ENCODE data around the gene DECR2.

Gene DECR2, protein sequence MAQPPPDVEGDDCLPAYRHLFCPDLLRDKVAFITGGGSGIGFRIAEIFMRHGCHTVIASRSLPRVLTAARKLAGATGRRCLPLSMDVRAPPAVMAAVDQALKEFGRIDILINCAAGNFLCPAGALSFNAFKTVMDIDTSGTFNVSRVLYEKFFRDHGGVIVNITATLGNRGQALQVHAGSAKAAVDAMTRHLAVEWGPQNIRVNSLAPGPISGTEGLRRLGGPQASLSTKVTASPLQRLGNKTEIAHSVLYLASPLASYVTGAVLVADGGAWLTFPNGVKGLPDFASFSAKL

DNA sequence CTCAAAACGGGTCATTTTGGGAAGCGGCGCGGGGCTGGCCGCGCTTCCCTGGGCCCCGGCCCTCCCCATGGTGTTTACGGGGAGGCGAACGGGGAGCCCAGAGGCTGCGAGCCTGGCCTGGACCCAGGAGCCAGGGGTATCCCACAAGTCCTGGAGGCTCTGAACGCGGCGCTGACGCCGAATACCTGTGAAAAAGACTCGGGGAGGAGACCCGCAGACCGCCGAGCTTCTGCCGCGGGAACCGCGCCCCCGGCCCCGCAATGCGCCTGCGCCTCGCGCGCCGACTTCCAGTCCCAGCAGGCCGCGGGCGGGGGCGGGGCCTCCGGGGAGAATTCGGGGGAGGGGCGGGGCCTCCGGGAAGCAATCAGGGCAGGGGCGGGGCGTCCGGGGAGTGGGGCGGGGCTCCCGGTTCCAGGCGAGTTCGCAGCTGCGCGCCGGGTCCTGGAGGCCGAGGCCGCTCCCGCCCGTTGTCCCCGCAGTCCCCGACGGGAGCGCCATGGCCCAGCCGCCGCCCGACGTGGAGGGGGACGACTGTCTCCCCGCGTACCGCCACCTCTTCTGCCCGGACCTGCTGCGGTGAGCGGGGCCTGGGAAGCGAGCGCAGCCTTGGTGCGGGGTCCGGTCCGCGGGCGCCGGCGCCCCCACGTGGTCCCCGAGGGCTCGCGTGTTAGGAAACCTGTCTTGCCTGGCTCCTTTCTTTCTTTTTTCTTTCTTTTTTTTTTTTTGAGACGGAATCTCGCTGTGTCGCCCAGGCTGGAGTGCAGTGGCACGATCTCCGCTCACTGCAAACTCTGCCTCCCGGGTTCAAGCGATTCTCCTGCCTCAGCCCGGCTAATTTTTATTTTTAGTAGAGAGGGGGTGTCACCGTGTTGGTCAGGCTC, at the start of gene DECR2:
Gene DECR2 (plus strand): TSS at position 418 of the 881 bp plus-strand sequence. CDS start 79 bp downstream, at position 497.
- H3K27ac ChIP-seq: peak within 1 kb of the TSS; percentile 94
- TF ChIP-seq ZFX (IDR thresholded peaks at IDR 0.05): peak; percentile 44; the same call in 1 of the 2 replicates
- TF ChIP-seq, protein P1, sequence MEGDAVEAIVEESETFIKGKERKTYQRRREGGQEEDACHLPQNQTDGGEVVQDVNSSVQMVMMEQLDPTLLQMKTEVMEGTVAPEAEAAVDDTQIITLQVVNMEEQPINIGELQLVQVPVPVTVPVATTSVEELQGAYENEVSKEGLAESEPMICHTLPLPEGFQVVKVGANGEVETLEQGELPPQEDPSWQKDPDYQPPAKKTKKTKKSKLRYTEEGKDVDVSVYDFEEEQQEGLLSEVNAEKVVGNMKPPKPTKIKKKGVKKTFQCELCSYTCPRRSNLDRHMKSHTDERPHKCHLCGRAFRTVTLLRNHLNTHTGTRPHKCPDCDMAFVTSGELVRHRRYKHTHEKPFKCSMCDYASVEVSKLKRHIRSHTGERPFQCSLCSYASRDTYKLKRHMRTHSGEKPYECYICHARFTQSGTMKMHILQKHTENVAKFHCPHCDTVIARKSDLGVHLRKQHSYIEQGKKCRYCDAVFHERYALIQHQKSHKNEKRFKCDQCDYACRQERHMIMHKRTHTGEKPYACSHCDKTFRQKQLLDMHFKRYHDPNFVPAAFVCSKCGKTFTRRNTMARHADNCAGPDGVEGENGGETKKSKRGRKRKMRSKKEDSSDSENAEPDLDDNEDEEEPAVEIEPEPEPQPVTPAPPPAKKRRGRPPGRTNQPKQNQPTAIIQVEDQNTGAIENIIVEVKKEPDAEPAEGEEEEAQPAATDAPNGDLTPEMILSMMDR (conservative IDR thresholded peaks at IDR 0.05): peak; percentile 74

DNA sequence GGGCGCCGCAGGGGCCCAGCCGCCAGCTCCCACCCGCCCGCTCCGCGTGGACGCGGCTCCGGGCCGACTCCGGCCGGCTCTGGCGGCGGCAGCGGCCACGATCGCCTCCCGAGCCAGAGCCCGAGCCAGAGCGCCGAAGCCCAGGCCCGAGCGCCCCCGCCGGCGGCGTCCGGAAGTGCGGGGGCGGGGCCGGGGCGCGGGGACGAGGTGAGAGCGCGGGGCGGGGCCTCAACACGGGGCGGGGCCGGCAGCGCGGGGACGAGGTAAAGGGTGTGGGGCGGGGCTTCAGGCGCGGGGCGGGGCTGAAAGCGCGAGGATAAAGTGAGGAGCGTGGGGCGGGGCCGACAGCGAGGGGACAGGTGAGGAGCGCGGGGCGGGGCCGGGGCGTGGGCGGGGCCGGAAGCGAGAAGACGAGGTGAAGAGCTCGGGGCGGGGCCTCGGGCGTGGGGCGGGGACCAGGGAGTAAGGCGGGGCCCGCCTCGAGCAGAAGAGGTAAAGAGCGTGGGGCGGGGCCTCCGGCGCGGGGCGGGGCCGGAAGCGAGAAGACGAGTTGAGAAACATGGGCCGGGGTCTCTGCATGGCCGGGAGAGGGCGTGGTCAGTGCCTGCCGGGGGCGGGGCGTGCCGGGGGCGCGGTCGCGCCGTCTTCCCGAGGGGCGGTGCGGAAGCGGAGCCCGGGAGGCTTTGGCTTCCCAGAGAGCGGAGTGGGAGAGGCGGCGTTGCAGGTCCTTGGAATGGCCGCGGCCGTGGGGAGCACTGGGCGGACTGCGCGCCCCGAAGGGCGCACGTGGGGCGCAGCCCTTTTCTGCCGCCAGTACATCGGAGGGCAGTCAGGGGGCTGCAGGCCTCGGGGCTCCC, 48.9 kb upstream of the DECR2 start, which contains the start of gene AXIN1:
Gene AXIN1 (minus strand): TSS at position 177 of the 857 bp plus-strand sequence. CDS start 5,698 bp downstream, outside the sequence.
- no peak for TF ChIP-seq ZFX (IDR thresholded peaks at IDR 0.05)
- TF ChIP-seq, protein P1 (conservative IDR thresholded peaks at IDR 0.05): peak; percentile 83
- H3K27ac ChIP-seq: peak within 1 kb of the TSS; percentile 78

DNA sequence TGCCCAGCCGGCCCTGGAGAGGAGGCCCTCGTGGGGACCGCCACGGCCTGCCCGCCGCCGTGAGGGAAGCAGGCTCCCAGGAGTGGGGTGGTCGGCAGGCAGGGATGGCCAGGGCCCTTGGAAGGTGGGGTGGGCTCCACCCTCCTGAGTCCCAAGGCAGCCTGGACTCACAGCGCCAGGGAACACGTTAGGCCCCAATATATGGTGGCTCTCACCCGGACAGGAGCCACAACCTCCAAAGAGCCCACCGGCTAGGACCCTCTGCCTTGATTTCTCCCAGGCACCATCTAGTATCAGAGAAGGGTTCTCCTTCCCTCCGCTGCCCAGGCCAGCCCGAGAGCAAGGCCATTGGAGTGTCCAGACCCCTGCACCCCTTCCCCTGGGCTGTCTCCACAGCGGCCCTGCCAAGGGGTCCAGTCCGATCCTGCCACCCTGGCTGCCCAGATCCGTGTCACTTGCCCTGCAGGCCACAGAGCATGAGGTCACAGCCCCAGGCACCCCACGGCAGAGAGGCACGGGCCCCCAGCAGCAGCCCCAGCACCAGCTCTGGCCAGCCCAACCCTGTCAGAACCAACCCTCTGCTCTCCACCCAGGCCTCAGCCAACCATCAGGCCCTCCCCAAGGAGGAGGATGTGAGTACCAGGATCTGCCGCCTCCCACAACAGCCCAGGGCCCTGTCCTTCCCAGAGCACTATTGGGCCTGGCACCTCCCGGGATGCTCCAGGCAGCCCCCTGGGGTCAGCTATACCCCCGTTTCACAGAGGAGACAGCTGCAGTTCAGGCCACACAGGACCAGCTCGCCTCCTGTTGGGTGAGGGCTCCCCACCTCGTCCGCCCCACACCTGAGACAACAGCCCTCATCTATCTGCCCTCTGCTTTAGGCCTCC, 48.0 kb upstream of the DECR2 start:
- no peak for TF ChIP-seq ZFX (IDR thresholded peaks at IDR 0.05)
- TF ChIP-seq, protein P1 (conservative IDR thresholded peaks at IDR 0.05): no peak
- peak overlapping the region; percentile 41; the same call in 1 of the 2 replicates for H3K27ac ChIP-seq

DNA sequence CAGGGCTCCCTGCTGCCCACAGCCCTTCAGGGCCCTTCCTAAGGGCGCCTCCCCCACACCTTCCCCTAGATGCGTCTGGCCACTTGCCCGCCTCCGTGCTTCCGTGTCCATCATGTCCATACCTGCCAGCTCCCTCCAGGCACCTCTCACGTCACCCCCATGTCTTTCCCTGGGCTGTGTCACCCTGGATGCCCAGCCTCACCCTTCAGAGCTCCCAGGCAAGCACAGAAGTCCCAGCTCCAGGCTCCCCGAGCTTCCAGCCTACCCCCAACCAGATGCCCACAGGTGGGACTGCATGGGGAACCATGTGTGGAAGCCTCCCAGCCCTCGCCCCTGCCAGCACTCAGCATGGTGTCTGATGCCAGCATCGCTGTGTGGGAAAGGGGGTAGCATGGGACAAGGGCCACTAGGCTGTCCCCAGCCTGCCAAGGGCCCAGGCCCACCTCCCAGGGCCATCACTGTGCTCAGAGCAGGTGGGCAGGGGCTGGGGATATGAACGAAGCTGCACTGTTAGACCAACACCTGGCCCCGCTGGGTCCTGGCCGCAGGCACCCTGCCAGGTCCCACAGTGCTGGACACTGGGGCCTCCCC, 47.3 kb upstream of the DECR2 start:
- TF ChIP-seq, protein P1 (conservative IDR thresholded peaks at IDR 0.05): no peak
- no peak for TF ChIP-seq ZFX (IDR thresholded peaks at IDR 0.05)
- no peak overlapping the region for H3K27ac ChIP-seq

DNA sequence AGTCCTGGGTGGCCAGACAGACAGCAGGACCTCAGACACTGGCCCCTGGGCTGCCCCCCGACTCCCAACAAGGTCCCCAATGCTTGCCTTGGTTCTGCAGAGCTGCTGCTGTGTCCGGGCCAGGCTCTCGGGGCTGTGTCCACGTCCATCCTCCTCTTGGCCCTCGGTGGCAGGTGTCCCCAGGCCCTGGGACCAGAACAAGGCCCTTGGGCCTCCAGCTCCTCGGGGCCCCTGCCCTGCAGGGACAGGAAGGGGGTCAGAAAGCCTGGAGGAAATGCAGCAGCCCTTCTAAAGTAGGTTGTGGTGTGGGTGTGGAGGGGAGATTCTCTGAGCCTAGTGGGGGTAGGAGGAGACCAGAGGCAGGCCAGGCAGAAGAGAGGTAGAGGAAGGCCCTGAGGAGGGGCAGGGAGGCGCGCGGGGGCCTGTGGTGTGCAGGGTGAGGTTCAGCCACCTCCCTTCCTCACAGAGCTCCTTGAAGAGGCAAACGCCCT, 46.7 kb upstream of the DECR2 start:
- TF ChIP-seq, protein P1 (conservative IDR thresholded peaks at IDR 0.05): no peak
- TF ChIP-seq ZFX (IDR thresholded peaks at IDR 0.05): no peak
- no peak overlapping the region for H3K27ac ChIP-seq

DNA sequence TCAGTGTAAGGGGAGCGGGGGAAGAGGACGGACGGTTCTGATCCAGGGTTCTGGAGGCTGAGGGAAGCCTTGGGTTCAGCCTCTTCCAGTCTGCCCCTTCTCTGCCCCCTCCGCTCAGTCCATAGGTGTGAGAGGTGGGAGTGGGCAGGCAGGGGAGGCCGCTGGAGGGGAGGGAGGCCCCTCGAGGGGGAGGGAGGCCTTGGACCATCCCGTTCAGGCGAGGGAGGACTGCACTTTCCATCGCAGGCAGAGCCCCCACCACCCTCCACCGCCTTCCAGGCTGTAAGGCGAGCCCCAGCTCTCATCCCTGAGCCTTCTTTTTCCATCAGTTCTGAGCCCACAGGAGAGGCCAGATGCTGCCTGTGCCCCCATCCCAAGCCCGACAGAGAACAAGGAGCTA, 44.9 kb upstream of the DECR2 start:
- no peak for TF ChIP-seq ZFX (IDR thresholded peaks at IDR 0.05)
- TF ChIP-seq, protein P1 (conservative IDR thresholded peaks at IDR 0.05): no peak
- H3K27ac ChIP-seq: no peak overlapping the region

Measured in C4-2B (cell line).